NCI-H2196 treated with DMSO at 0.1 percent for 48 hours (cell line): ENCODE data around the gene PHYHD1.

Experiments
- DNase-seq: peaks from one replicate; lab custom pipeline; 2025; ENCODE audit not compliant: unreplicated experiment; lab: John Stamatoyannopoulos, UW

The PHYHD1 gene

DNA sequence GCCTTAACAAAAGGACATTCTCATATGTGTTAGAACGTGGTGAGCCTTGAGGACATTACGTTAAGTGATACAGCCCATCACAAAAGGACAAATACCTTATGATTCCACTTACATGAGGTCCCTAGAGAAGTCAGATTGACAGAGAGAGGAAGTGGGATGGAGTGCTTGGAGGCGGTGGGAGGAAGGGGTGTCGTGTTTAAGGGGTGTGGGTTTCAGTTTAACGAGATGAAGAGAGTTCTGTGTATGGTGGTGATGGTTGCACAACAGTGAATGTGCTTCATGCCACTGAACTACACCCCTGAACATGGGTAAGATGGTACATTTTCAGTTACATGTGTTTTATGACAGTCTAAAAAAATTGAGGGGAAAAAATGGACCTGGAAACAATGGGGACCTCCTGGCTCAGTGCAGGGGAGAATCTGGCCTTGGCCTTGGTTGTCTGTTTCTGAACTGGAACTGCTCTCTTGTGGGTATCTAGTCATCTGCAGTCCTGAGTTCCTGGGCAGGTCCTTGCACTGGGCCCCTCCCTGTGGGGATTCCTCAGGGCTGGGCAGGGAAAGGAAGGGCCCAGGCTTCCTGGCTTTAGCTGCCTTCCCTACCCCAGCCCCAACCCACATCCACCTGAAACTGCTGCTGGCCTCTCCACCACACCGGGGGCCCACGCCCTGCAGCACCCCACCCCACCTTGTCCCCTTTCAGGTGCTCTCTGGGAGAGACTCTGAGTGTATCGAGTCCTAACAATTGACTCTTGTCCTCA lies 21.0 kb upstream of the PHYHD1 start:
- no peak for DNase-seq

DNA sequence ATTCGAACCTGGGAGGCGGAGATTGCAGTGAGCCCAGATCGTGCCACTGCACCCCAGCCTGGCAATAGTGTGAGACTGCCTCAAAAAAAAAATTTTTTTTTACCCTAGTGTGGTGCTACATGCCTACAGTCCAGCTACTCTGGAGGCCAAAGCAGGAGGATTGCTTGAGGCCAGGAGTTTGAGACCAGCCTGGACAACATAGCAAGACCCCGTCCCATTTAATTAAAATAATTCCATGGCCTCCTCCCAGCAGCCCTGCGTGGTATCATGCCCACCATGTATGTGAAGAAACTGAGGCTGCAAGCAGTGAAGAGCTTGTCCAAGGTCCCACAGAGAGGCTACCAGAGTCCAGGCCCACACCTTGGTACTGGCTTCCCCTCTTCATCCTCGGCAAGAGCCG lies 19.4 kb upstream of the PHYHD1 start:
- DNase-seq, result no peak

DNA sequence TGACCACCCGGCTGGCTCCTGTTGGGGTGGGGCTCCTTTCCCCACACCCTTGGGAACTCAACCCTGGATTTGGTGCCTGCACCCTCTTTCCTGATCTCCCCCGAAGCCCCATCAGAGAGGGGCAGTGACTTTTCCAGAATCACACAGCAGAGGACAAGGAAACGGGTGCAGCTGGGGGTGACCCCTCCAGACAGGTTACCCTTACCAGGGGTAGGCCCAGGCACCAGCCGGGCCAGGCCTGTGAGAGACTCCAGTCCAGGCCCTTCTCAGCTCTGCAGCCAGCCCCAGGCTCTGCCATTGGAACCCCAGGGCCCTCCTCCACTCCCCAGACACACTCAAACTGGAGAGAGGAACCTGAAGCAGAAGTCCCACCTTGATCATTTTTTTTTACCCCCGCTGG lies 19.0 kb upstream of the PHYHD1 start:
- DNase-seq, result no peak

DNA sequence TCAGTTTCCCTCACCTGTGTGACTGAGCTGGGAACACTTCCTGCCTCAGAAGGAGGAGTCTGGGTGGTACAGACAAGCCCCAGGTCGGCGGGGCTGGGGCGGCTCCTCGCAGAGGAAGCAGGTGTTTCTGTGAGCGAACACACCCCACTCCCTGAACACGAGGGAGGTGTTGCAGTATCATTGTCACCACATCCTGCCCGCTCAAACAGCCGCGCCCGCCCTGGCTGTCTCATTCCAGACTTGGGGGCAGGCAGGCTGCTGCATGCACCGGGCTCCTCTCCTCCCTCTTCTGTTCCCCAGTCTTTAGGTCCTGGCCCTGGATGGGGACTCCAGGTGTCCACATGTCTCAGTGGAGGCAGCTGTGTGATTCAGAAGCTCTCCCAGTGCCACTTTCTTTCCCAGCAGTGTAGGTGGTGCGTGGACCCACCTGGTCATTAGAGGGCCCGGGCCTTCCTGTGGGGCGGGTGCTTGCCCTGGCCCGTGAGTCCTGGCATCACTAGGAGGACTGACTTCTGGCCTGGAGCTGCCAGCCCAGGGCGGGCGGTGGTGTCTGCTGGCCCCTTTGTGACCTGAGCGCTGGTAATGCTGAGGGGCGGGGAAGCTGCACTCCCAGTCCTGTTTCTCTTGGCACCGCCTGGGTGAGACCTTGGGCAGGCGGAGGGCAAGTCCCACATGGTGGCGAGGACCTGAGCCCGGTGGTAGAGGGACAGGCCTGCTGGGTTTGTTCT lies 18.3 kb upstream of the PHYHD1 start:
- DNase-seq, result peak; percentile 36

DNA sequence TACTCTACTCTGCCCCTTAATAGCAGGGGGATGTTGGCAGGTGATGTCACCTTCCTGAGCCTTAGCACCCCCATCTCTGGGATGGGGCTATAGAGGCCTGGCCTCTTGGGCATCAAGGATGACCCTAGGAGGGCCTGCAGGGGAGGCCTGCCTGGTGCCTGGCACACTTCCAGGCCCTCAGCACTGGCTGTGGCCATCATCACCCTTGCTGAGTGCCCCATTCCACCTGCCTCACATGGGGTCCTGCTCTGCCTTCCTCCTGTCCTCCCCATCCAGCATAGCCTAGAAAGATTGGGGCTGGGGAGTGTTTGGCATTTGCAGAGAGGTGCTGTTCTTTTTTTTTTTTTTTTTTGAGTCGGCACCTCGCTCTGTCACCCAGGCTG lies 17.7 kb upstream of the PHYHD1 start:
- no peak for DNase-seq

DNA sequence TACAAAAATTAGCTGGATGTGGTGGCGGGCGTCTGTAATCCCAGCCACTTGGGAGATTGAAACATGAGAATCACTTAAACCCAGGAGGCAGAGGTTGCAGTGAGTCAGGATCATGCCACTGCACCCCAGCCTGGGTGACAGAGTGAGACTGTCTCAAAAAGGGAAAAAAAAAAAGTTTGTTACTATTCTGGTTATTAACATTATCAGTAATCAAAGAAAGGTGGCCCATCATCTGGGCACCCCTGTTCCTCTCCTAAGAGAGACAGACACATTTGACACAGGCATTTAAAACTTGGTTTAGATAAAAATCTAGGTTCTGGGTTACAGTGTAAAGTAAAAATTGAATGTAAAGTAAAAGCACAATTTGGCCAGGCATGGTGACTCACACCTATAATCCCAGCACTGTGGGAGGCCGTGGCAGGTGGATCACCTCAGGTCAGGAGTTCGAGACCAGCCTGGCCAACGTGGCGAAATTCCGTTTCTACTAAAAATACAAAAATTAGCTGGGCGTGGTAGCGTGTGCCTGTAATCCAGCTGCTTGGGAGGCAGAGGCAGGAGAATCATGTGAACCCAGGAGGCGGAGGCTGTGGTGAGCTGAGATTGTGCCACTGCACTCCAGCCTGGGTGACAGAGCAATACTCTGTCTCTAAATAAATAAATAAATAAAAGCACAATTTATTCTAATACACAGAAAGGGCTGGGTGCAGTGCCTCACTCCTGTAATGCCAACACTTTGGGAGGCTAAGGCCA lies 16.7 kb upstream of the PHYHD1 start:
- no peak for DNase-seq

DNA sequence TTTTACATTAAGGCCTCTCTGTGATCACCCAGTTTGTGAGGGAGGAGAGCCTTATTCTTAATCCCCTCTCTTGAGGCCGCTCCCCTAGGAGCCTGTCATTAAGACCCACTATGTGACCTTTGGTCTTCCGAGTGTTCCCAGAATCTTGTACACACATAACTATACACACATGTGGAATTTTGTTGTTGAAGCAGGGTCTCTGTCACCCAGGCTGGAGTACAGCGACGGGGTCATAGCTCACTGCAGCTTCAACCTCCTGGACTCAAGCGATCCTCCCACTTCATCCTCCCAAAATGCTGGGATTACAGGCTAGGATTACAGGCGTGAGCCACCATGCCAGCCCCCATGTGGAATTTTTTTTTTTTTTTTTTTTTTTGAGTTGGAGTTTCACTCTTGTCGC lies 14.8 kb upstream of the PHYHD1 start:
- no peak for DNase-seq

DNA sequence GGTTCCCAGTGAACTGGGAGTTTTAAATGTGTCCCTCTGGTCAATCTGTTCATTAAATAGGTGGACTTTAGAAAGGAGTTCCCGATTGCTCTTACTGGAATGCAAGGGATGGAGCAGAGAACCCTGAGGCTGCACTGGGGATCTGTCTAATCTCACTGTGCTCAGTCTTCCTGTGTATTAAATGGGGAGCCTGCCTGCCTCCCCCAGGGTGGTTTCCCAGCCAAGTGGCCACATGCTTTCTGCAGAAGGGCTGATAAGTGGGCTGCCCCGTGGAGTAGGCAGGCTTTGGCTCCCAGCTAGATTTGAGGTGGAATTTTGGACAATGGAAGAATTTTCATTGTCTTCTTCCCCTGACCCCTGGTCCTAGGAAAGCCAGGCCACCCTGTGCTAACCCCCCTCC lies 14.0 kb upstream of the PHYHD1 start:
- DNase-seq, result no peak

DNA sequence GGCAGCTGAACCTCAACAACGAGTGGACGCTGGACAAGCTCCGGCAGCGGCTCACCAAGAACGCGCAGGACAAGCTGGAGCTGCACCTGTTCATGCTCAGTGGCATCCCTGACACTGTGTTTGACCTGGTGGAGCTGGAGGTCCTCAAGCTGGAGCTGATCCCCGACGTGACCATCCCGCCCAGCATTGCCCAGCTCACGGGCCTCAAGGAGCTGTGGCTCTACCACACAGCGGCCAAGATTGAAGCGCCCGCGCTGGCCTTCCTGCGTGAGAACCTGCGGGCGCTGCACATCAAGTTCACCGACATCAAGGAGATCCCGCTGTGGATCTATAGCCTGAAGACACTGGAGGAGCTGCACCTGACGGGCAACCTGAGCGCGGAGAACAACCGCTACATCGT lies 12.4 kb upstream of the PHYHD1 start:
- no peak for DNase-seq

DNA sequence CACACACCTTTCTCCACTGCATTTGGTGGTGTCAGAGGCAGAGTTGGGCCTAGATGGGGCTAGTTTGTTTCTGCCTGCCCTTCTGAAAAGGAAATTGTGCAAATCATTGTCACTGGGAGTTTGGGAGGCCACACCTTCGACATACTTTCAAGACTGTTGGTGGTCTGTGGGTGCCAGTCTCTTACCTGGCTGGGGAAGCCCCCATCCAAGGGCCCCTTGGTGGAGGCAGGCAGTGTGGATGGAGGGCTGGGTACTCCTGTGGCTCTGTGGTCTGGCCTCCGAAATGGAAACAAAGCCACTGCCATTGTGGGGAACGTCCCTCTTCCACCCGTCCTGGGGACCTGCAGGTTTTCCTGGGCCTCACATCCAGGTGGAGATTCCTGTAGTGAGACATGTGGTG lies 10.9 kb upstream of the PHYHD1 start:
- no peak for DNase-seq

DNA sequence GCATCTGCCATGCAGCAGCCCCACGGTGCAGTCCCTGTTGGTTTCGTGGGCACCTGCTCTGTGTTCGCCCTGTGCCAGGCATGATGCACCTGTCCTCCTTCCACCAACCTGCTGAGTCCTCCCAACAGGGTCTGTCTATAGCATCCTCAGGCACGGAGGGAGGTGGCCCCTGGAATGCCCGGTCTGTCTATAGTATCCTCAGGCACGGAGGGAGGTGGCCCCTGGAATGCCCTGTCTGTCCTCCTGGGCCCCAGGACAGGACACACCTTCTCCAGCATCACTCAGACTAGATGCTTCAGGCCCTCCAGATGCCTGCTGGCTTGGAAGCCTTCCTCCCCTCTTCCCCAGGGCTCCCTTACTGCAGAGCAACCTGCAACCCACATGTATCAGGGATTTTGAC lies 9.9 kb upstream of the PHYHD1 start:
- DNase-seq, result no peak

DNA sequence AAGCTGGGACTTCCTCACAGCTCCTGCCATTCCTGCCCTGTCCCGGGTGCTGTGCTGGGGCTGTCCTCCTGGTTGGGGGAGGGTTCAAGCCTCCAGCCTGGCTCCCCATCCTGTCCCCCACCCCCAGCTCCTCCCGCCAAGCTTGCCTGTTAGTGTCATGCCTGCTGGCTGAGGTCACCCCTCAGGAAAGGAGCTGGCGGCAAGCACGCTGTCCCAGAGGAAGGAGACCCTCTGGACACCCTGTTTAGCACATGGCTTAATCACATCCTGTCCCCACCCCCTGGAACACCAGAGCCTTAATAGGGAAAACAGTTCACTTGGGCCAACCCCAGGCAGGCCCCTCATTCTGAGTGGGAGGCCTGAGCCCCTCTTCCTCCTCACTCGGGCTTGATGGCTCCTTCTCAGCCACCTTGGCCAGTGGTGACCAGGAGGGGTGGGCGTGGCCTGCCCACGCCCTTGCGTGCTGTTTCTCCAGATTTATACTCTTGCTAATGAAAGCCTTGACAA lies 9.2 kb upstream of the PHYHD1 start:
- no peak for DNase-seq

DNA sequence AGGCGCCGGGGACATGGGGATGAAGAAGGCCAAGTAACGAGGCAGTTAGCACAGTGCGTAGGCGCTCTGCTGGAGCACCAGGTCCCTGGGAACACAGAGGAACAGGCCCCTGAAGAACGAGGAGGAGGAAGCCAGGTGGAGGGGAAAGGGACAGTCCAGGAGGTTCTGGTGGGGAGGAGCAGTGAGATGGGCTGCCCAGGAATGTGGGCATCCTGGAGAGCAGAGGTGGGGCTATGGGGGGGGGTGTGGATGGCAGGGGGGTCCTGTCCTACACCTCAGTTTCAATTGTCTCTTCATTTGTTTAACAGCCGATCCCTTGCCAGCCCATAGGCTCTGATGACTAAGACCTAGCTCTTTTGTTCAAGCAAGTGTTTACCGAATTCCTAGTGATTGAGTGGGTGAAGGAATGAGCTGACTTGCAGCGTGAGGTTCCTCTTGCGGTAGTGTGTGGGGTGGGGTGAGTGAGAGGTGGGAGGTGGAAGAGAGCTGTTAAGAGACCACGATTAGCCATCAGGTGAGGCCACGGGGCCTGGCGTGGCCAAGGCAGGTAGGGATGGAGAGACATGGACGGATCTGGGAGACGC lies 8.4 kb upstream of the PHYHD1 start:
- DNase-seq, result no peak

DNA sequence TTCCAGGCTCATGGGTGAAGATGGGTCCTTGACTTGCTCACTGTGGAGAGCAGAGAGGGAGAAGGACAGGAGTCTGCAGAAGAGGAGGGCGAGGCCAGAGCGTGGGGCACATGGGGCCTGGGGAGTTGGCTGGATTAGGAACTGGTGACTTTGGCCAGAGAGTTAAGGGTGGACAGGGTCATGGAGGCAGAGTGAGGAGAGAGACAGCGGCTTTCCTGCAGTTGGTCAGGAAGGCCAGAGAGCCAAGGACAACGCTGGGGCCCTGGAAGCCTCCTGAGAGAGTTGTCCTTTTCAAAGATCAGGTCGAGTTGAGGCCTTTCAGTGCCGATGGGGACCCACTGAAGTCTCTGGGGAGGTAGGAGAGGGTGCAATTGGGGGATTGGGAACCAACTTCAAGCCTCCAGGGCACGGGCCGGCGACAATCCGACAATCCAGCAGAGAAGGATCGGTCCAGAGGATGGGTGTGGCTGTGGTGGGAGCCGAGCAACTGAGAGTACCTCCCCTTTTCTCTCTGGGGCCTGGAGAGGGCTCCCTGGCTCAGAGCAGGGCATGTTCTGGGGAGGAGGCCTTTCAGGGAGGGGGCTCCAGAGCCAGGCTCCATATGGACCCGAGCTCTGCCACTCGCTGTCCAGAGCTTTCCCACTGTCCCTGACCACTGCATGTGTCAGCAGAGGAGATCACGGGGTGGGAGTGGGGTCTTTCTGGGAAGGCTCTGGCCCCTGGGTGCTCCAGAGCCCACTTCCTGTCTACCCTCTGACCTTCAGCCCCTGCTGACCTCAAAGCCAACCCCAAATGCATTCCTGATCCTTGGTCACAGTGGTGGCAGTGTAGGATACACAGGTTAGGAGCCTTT lies 7.5 kb upstream of the PHYHD1 start:
- DNase-seq, result no peak

DNA sequence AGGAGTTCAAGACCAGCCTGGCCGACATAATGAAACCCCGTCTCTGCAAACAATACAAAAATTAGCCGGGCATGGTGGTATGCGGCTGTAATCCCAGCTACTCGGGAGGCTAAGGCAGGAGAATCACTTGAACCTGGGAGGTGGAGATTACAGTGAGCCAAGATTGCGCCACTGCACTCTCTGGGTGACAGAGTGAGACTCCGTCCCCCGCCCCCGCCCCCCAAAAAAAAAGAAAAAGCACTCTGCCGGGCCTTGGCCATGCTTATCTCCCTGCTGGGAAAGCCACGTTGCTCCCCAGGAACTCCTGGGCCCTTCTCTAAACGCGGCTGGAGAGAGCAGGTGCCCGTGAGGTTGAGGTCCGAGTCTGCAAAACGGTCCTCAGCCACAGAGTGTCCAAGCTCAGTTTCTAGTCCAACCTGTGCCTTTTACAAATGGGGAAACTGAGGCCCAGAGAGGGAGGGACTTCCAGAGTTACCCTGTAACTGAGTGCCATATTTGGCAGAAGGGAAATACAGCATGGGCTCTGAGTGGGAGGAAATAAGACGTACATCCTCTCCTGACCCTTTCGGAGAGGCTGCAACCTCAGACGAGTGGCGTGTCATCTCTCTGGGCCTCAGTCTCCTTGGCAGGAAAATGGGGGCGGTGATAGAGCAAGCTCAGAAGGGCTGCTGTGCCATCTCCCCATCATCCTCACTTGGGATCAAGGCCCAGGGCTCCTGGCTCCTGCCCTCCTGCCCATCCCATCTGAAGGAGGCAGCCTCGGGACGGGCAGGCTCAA lies 6.6 kb upstream of the PHYHD1 start:
- DNase-seq, result no peak

DNA sequence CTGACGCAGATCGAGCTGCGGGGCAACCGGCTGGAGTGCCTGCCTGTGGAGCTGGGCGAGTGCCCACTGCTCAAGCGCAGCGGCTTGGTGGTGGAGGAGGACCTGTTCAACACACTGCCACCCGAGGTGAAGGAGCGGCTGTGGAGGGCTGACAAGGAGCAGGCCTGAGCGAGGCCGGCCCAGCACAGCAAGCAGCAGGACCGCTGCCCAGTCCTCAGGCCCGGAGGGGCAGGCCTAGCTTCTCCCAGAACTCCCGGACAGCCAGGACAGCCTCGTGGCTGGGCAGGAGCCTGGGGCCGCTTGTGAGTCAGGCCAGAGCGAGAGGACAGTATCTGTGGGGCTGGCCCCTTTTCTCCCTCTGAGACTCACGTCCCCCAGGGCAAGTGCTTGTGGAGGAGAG lies 4.6 kb upstream of the PHYHD1 start:
- no peak for DNase-seq

DNA sequence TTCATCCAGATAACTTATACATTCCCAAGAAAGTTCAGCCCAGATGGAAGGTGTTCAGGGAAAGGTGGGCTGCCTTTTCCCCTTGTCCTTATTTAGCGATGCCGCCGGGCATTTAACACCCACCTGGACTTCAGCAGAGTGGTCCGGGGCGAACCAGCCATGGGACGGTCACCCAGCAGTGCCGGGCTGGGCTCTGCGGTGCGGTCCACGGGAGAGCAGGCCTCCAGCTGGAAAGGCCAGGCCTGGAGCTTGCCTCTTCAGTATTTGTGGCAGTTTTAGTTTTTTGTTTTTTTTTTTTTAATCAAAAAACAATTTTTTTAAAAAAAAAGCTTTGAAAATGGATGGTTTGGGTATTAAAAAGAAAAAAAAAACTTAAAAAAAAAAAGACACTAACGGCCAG lies 4.0 kb upstream of the PHYHD1 start:
- no peak for DNase-seq

DNA sequence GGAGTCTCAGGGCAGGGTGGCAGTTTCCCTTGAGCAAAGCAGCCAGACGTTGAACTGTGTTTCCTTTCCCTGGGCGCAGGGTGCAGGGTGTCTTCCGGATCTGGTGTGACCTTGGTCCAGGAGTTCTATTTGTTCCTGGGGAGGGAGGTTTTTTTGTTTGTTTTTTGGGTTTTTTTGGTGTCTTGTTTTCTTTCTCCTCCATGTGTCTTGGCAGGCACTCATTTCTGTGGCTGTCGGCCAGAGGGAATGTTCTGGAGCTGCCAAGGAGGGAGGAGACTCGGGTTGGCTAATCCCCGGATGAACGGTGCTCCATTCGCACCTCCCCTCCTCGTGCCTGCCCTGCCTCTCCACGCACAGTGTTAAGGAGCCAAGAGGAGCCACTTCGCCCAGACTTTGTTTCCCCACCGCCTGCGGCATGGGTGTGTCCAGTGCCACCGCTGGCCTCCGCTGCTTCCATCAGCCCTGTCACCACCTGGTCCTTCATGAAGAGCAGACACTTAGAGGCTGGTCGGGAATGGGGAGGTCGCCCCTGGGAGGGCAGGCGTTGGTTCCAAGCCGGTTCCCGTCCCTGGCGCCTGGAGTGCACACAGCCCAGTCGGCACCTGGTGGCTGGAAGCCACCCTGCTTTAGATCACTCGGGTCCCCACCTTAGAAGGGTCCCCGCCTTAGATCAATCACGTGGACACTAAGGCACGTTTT lies 3.5 kb upstream of the PHYHD1 start:
- peak; percentile 73 for DNase-seq

DNA sequence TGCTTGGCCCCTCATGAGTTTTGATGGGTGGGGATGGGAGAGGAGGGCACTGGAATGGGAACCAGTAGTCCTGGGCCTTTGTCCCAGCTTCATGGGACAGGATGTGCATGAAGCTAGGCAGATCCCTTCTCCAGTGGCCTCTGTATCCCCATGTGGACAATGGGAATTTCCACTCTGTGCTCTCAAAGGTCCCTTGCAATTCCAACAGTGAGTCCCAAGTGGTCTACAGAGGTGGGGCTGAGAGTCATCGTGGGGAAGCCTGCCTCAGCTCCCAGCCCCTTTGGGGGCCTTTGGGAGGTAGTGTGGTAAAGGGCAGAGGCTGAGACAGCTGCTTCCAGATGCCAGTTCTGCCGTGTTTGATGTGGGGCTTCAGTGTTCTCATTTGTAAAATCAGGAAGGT lies 1.9 kb upstream of the PHYHD1 start:
- no peak for DNase-seq
